ENCODE measurements around the gene DIPK1A.

Gene DIPK1A

DNA sequence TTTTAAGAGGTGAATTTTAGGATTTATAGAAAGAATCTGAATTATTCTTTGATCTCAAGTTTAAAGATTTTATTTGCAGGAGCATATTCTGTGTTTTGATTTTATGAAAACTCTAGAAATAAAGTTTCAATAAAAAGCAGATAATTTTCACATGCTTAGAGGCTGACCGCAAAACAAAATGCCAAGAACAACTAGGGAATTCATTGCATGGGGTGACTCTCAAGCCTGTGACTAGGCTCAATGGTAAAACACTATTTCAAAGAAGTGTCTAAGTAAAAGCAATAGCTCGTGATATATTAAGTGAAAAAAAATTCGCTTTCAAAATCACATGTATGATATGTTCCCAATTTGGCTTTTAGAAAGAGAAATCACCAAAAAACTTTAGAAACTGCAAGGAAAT is 79.9 kb downstream of the DIPK1A start:
- TF ChIP-seq, protein P1, sequence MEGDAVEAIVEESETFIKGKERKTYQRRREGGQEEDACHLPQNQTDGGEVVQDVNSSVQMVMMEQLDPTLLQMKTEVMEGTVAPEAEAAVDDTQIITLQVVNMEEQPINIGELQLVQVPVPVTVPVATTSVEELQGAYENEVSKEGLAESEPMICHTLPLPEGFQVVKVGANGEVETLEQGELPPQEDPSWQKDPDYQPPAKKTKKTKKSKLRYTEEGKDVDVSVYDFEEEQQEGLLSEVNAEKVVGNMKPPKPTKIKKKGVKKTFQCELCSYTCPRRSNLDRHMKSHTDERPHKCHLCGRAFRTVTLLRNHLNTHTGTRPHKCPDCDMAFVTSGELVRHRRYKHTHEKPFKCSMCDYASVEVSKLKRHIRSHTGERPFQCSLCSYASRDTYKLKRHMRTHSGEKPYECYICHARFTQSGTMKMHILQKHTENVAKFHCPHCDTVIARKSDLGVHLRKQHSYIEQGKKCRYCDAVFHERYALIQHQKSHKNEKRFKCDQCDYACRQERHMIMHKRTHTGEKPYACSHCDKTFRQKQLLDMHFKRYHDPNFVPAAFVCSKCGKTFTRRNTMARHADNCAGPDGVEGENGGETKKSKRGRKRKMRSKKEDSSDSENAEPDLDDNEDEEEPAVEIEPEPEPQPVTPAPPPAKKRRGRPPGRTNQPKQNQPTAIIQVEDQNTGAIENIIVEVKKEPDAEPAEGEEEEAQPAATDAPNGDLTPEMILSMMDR (IDR thresholded peaks at IDR 0.05; ENCODE audit: low read depth, low read length) = no peak
- no peak overlapping the region for H3K4me3 ChIP-seq (ENCODE audit: low read depth, low read length)

DNA sequence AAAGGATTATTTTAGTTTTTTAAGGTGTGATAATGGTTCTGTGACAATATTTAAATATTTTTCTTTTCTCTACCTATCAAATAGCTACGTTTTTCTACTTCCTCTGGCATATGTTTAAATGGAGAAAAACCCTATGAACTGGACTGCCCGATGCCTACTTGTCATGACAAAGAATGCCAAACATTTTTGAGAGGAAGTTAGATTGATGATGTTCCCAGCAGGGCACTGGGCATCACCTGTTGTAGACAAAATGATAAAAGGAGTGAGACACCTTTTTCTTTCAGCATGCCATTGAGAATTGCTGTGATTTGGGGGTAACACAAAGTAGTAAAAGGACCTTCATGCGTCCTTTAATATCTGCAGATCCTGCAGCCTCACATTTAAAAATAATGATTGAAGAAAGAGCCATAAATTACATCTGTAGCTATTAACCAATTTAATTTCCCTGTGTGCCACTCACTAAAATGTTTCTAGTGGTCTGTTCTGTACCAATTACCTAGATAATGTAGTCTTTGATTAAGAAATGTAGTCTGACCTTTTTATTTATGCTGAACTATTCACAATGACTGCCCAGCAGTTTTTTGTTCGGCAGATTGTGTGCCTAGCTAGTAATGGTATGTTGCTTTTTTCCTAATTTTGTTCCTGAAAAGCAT is 81.8 kb downstream of the DIPK1A start:
- H3K4me3 ChIP-seq (ENCODE audit: low read depth, low read length) = no peak overlapping the region
- TF ChIP-seq, protein P1 (IDR thresholded peaks at IDR 0.05; ENCODE audit: low read depth, low read length) = no peak

DNA sequence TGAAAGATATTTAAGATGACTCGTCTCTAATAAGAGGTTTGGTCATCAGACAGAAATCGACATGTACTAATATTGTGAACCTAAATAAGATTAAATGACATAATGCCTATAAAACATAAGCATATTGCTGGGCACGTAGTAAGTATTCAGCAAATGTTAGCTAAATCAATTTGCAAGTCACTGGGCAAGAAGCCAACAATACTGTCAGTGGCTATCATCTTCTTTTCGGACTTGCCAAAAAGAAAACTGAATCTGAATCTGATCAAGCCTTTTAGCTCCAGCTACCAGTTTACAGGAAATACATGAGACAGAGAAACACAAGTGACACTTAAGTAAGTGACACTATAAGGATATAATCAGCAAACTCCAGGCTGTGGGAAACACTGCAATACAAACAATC is 83.5 kb downstream of the DIPK1A start:
- TF ChIP-seq, protein P1 (IDR thresholded peaks at IDR 0.05; ENCODE audit: low read depth, low read length) = no peak
- H3K4me3 ChIP-seq (ENCODE audit: low read depth, low read length) = no peak overlapping the region

DNA sequence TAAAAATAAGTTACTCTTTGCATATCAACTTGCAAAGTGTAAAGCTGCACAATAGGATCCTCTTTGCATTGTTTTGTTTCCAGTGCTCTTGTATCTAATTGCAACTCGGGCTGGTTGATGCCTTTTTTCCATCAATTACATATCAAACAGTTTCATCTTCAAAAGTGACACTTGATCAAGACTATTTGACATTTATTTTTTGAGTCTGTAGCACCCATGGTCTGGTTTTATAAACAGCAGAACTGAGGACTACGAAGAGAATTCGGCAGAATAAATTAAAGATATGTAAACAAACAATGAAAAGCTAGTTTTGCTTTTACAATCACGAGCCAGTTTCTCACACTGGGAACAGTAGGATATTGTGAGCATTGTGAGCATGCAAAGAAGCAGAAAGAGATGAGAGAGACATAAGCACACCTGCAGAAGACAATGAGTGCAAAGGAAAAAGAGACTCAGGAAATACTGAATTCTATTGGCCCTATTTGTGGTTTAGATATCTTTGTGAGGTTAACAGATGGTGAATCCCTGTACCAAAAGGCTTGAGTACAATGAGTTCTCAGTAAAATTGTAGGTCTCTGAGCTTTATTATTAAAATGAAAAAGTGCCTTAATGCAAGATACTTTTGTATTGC is 84.1 kb downstream of the DIPK1A start:
- no peak overlapping the region for H3K4me3 ChIP-seq (ENCODE audit: low read depth, low read length)
- TF ChIP-seq, protein P1 (IDR thresholded peaks at IDR 0.05; ENCODE audit: low read depth, low read length) = no peak

GRCh38 chr1:92876351-92876750 is 84.9 kb downstream of the DIPK1A start:
- no peak overlapping the region for H3K4me3 ChIP-seq (ENCODE audit: low read depth, low read length)
- TF ChIP-seq, protein P1 (IDR thresholded peaks at IDR 0.05; ENCODE audit: low read depth, low read length) = no peak

DNA sequence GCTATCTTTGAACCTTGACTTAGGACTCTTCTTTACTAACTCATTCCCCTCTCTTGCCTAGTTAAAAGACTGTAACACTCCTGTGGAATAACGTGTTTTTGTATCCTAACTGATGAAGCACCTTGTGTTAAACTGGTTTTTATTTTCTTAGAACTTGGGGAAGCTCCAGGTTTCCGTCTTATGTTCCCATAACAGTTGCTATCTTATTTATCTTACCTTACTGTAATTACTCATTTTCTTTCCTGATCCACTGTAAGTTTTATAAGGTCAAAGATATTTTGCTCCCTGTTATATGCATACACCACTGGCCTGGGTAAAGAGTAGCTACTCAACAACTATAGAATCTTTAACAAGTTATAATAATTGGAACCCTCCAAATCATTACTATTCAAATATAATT is 86.3 kb downstream of the DIPK1A start:
- TF ChIP-seq, protein P1 (IDR thresholded peaks at IDR 0.05; ENCODE audit: low read depth, low read length) = no peak
- no peak overlapping the region for H3K4me3 ChIP-seq (ENCODE audit: low read depth, low read length)

DNA sequence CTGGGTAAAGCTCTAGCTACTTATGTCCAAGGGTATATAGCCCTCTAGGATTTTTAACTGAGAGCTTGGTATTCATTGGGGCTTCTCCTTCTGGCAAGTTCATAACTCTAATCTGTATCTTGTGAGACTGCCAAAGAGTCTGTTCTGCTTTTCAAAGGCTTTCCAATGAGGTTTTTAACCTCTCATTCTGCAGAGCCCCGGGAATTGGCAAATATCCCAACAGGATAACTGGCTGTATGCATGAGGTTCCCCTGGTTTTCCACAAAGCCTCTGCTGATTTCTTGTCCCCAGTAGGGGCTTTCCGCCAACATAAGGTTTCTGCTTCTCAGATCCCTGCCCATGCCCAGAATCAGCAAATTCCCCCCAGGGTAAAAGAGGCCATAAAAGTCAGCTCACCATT is 88.5 kb downstream of the DIPK1A start:
- TF ChIP-seq, protein P1 (IDR thresholded peaks at IDR 0.05; ENCODE audit: low read depth, low read length) = no peak

More for the DNA sequence above, 88.5 kb downstream of the DIPK1A start:
- H3K4me3 ChIP-seq (ENCODE audit: low read depth, low read length) = no peak overlapping the region
